OCI-LY1 (cell line): ENCODE data around the gene HMCN2.

Experiments used
- H2AFZ ChIP-seq: fragments of 200-600 bp; sonication (generic), shearing (Covaris generic); 2 replicates; pipeline ENCODE4 v1.6.0; 2014; ENCODE audit warnings: antibody characterized with exemption, mild to moderate bottlenecking, low read length
- H3F3A ChIP-seq: fragments of 200-600 bp; sonication (generic), shearing (Covaris generic); 2 replicates; pipeline ENCODE4 v1.6.0; 2014; ENCODE audit warnings: mild to moderate bottlenecking, antibody characterized with exemption, low read length, moderate library complexity; ENCODE audit not compliant: insufficient read depth
- H3K27ac ChIP-seq: fragments of 200-600 bp; sonication (generic); 2 replicates; pipeline ENCODE4 v1.5.1; 2014; ENCODE audit warnings: low read length, mixed run types, mild to moderate bottlenecking, low read depth; ENCODE audit not compliant: poor library complexity, severe bottlenecking
- H3K27me3 ChIP-seq: fragments of 200-600 bp; sonication (generic); 2 replicates; pipeline ENCODE4 v1.6.0; 2014; ENCODE audit warnings: antibody characterized with exemption, mild to moderate bottlenecking, low read length, moderate library complexity; ENCODE audit not compliant: insufficient read depth
- H3K36me3 ChIP-seq: fragments of 200-600 bp; sonication (generic); 2 replicates; pipeline ENCODE4 v1.6.1; 2014; ENCODE audit warnings: mild to moderate bottlenecking, antibody characterized with exemption, low read length, moderate library complexity, mixed read lengths; ENCODE audit not compliant: insufficient read depth
- H3K4me1 ChIP-seq: fragments of 200-600 bp; sonication (generic); 2 replicates; pipeline ENCODE4 v1.5.1; 2014; ENCODE audit warnings: mild to moderate bottlenecking, low read length, moderate library complexity; ENCODE audit not compliant: insufficient read depth, severe bottlenecking
- H3K4me2 ChIP-seq: fragments of 200-600 bp; sonication (generic), shearing (Covaris generic); 2 replicates; pipeline ENCODE4 v1.6.1; 2014; ENCODE audit warnings: low read length
- H3K4me3 ChIP-seq: fragments of 200-600 bp; sonication (generic); 2 replicates; pipeline ENCODE4 v1.5.1; 2014; ENCODE audit warnings: low read length, low read depth, mild to moderate bottlenecking, mixed read lengths; ENCODE audit not compliant: poor library complexity, severe bottlenecking
- H3K79me2 ChIP-seq: fragments of 200-600 bp; shearing (Covaris generic); 2 replicates; pipeline ENCODE4 v1.6.1; 2016; ENCODE audit warnings: mixed run types, low read length, mixed read lengths; ENCODE audit not compliant: insufficient read depth
- H3K9ac ChIP-seq: fragments of 200-600 bp; sonication (generic), shearing (Covaris generic); 2 replicates; pipeline ENCODE4 v1.6.1; 2014; ENCODE audit warnings: mild to moderate bottlenecking, low read length, mixed read lengths
- H3K9me2 ChIP-seq: fragments of 200-600 bp; sonication (generic), shearing (Covaris generic); 2 replicates; pipeline ENCODE4 v1.6.1; 2014; ENCODE audit warnings: low read depth, mild to moderate bottlenecking, low read length, mixed read lengths
- H3K9me3 ChIP-seq: fragments of 200-600 bp; shearing (Covaris generic); 2 replicates; pipeline ENCODE4 v1.6.1; 2014; ENCODE audit warnings: low read length, mixed read lengths
- H4K20me1 ChIP-seq: fragments of 200-600 bp; sonication (generic), shearing (Covaris generic); 2 replicates; pipeline ENCODE4 v1.6.0; 2016; ENCODE audit warnings: mild to moderate bottlenecking, low read length; ENCODE audit not compliant: insufficient read depth
- CTCF ChIP-seq: fragments of 200-600 bp; sonication (generic), shearing (Covaris generic); IDR thresholded peaks from 2 replicates; pipeline ENCODE4 v1.5.1; 2017; ENCODE audit warnings: mild to moderate bottlenecking, antibody characterized with exemption, low read length, moderate library complexity, mixed read lengths
- EZH2 ChIP-seq: fragments of 200-600 bp; sonication (generic), shearing (Covaris generic); IDR thresholded peaks from 2 replicates; pipeline ENCODE4 v1.8.0; 2017; ENCODE audit warnings: borderline replicate concordance, mixed run types, mild to moderate bottlenecking, antibody characterized with exemption, low read length, moderate library complexity, mixed read lengths

The HMCN2 gene

GRCh38 chr9:130427326-130427725 is 161.8 kb downstream of the HMCN2 start:
- Histone ChIP-seq H3K9me2 (no peaks in the 10 kb centered on the region), H3K9ac (no peak overlapping the region), H3K27ac (no peak overlapping the region), H4K20me1 (no peaks in the 10 kb centered on the region), H3K4me2 (no peak overlapping the region), H3K9me3 (0 out of 2 replicates have a peak, but pooled peaks cover 5% of the 10 kb centered on the region), H3K4me1 (no peaks in the 10 kb centered on the region), H3K27me3 (peaks cover 10% of the 10 kb centered on the region; the same call in 1 of the 2 replicates), H3K4me3 (no peak overlapping the region), H2AFZ (no peak overlapping the region), H3K79me2 (no peaks in the 10 kb centered on the region), H3K36me3 (no peaks in the 10 kb centered on the region), H3F3A (no peaks in the 10 kb centered on the region)
- no peak for TF ChIP-seq CTCF

GRCh38 chr9:130428086-130428665 is 162.6 kb downstream of the HMCN2 start:
- Histone ChIP-seq H2AFZ (no peak overlapping the region), H3K27me3 (peaks cover 10% of the 10 kb centered on the region; the same call in 1 of the 2 replicates), H3K9me3 (0 out of 2 replicates have a peak, but pooled peaks cover 5% of the 10 kb centered on the region), H3K4me2 (no peak overlapping the region), H3F3A (no peaks in the 10 kb centered on the region), H3K27ac (no peak overlapping the region), H3K36me3 (no peaks in the 10 kb centered on the region), H4K20me1 (no peaks in the 10 kb centered on the region), H3K9ac (no peak overlapping the region), H3K9me2 (no peaks in the 10 kb centered on the region), H3K4me1 (no peaks in the 10 kb centered on the region), H3K79me2 (no peaks in the 10 kb centered on the region), H3K4me3 (no peak overlapping the region)
- TF ChIP-seq EZH2 (no peak), CTCF (no peak)

DNA sequence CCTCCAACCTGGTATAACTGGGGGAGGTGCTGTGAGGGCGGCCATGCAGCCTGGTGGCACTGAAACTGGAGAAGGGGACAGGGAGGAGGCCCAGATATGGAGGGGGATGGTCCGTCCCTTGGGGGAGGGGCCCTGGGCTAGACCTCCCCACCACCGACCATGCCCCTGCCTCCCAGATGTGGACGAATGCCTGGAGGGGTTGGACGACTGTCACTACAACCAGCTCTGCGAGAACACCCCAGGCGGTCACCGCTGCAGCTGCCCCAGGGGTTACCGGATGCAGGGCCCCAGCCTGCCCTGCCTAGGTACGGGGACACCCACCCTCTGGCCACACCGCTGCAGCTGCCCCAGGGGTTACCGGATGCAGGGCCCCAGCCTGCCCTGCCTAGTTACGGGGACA is 163.8 kb downstream of the HMCN2 start:
- no peak overlapping the region for H2AFZ ChIP-seq
- H3K27me3 ChIP-seq, result peaks cover 10% of the 10 kb centered on the region; the same call in 1 of the 2 replicates
- H3K4me2 ChIP-seq, result no peak overlapping the region
- no peaks in the 10 kb centered on the region for H3F3A ChIP-seq
- 0 out of 2 replicates have a peak, but pooled peaks cover 5% of the 10 kb centered on the region for H3K9me3 ChIP-seq
- H3K9me2 ChIP-seq, result no peaks in the 10 kb centered on the region
- no peaks in the 10 kb centered on the region for H3K79me2 ChIP-seq
- H3K4me3 ChIP-seq, result no peak overlapping the region
- no peaks in the 10 kb centered on the region for H4K20me1 ChIP-seq
- H3K36me3 ChIP-seq, result no peaks in the 10 kb centered on the region
- no peak overlapping the region for H3K27ac ChIP-seq
- no peaks in the 10 kb centered on the region for H3K4me1 ChIP-seq
- no peak overlapping the region for H3K9ac ChIP-seq
- TF ChIP-seq CTCF (no peak), EZH2 (no peak)
